MCF 10A (cell line): ENCODE results near the gene TTC7B. TPM values are rescaled to one million over a fixed set of nuclear protein-coding genes. Genes with fewer than 3 reads are reported as not detected.

Experiments
- BruUV-seq: library from RNA; stranded (reverse); fragments of 400-500 nt; replicated peaks from 2 replicates; lab custom pipeline; 2021; lab: Mats Ljungman, UMichigan
- CTCF ChIA-PET: fragments of 300-600 bp; sonication (Branson Sonifier 250); formaldehyde crosslinking; extraction: SDS; loops from one replicate; lab custom pipeline; 2021; ENCODE audit warnings: antibody characterized with exemption, inconsistent platforms; lab: Yijun Ruan, JAX
- POLR2A ChIA-PET: fragments of 300-600, 350-650 bp; sonication (Branson Sonifier 250); formaldehyde crosslinking; extraction: SDS; loops from one replicate; lab custom pipeline; 2020; ENCODE audit warnings: antibody characterized with exemption, inconsistent platforms; lab: Yijun Ruan, JAX
- DNase-seq: peaks from one replicate; pipeline ENCODE4 v3.0.0-alpha.2; 2018; ENCODE audit not compliant: unreplicated experiment
- H3K27ac Mint-ChIP-seq: one replicate; pipeline ENCODE4 v1.8.0; 2022; ENCODE audit warnings: mild to moderate bottlenecking, low read depth, mixed read lengths; ENCODE audit not compliant: unreplicated experiment
- H3K27me3 Mint-ChIP-seq: one replicate; pipeline ENCODE4 v1.8.0; 2022; ENCODE audit warnings: mixed read lengths; ENCODE audit not compliant: insufficient read depth, unreplicated experiment
- H3K36me3 Mint-ChIP-seq: one replicate; pipeline ENCODE4 v1.8.0; 2022; ENCODE audit warnings: mild to moderate bottlenecking, moderate library complexity, mixed read lengths; ENCODE audit not compliant: insufficient read depth, unreplicated experiment
- H3K4me1 Mint-ChIP-seq: one replicate; pipeline ENCODE4 v1.8.0; 2022; ENCODE audit warnings: mixed read lengths; ENCODE audit not compliant: insufficient read depth, unreplicated experiment
- H3K4me3 Mint-ChIP-seq: one replicate; pipeline ENCODE4 v1.8.0; 2022; ENCODE audit warnings: mild to moderate bottlenecking, moderate library complexity, mixed read lengths; ENCODE audit not compliant: unreplicated experiment
- H3K9me3 Mint-ChIP-seq: one replicate; pipeline ENCODE4 v1.8.0; 2022; ENCODE audit warnings: mixed read lengths; ENCODE audit not compliant: unreplicated experiment
- intact Hi-C: fragments of 100-400 bp; cut with micrococcal nuclease; formaldehyde crosslinking; loops from 2 replicates; pipeline ENCODE4 v1.14.1; 2022
- total RNA-seq: library from RNA; stranded (reverse); gene quantifications from 2 replicates; pipeline ENCODE4 v1.2.3, GENCODE V29; 2022
- TF ChIP-seq, protein P1 (sequence below): fragments of 200-600 bp; IDR thresholded peaks from one replicate; pipeline ENCODE4 v1.8.0; 2022; ENCODE audit warnings: antibody characterized with exemption, mild to moderate bottlenecking; ENCODE audit not compliant: unreplicated experiment

Gene TTC7B
- total RNA-seq, 1 experiment from 2014 or later, result 31.1 TPM

DNA sequence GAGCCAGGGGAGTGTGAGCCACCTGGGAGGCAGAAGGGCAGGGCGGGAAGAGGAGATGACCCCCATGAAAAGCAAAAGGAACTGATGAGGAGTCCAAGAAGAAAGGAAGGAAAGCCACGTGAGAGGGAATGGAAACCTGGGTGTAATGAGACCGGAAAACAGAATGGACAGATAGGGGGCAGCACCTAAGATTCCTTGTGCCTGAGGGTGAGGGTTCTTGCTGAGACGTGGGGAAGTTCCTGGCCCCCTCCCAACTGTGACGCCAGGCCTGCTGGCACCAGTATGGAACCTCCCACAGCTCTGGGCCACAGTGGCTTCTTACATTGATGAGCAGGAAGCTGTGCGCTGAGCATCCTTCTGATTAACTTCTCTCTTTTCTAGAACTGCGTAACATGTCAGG, 30.8 kb downstream of the TTC7B start:
- no peaks in the 10 kb centered on the region for H3K9me3 Mint-ChIP-seq
- DNase-seq, result peak; percentile 45
- no peak overlapping the region for H3K27ac Mint-ChIP-seq
- ChIA-PET POLR2A (interaction anchor here (0.6 kb wide), 1 partner anchor 293 kb away, joined by 3 read pairs; no protein-coding TSS in a partner anchor), CTCF (interaction anchor here (1.0 to 1.2 kb wide), 3 partner anchors 10 to 510 kb away, joined by 3 to 12 read pairs (median 4); no protein-coding TSS in a partner anchor)
- intact Hi-C loops, result no loop called here
- H3K4me1 Mint-ChIP-seq, result peaks cover 14% of the 10 kb centered on the region
- TF ChIP-seq, protein P1, sequence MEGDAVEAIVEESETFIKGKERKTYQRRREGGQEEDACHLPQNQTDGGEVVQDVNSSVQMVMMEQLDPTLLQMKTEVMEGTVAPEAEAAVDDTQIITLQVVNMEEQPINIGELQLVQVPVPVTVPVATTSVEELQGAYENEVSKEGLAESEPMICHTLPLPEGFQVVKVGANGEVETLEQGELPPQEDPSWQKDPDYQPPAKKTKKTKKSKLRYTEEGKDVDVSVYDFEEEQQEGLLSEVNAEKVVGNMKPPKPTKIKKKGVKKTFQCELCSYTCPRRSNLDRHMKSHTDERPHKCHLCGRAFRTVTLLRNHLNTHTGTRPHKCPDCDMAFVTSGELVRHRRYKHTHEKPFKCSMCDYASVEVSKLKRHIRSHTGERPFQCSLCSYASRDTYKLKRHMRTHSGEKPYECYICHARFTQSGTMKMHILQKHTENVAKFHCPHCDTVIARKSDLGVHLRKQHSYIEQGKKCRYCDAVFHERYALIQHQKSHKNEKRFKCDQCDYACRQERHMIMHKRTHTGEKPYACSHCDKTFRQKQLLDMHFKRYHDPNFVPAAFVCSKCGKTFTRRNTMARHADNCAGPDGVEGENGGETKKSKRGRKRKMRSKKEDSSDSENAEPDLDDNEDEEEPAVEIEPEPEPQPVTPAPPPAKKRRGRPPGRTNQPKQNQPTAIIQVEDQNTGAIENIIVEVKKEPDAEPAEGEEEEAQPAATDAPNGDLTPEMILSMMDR, result no peak
- no peak overlapping the region for H3K4me3 Mint-ChIP-seq
- no peaks in the 10 kb centered on the region for H3K27me3 Mint-ChIP-seq
- peaks cover 4% of the 10 kb centered on the region for H3K36me3 Mint-ChIP-seq
- no TSS peak for BruUV-seq

DNA sequence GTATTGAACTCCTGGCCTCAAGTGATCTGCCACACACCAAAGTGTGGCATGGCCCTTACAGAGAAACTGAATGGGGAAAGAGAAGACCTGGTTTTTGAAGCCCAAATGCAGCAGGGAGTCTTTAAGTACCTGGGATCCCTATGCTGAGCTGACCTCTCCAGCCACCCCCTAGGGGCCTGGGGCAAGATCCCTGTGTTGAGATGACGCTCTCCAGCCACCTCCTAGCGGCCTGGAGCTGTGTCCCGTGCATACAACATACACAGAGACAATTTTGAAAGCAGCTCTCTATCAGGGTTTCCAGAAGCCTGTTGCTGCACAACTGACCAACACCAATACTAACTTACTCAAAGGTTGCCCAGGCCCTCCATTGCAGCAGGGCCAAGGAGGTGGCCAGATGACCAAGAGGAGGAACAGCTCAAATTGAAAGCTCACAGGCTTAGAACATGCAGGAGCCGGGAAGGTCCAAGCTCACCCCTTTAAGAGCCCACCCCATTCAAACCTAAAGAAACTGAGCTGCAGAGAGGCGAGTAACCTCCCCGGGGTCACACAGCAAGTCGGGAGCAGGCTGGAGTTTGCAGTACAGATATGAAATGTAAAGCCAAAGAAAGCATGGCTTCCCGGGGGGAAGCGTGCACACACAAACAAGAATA, 31.5 kb downstream of the TTC7B start:
- POLR2A ChIA-PET, result no interaction called here
- no TSS peak for BruUV-seq
- intact Hi-C loops, result no loop called here
- TF ChIP-seq, protein P1, result no peak
- Mint-ChIP-seq H3K27me3 (no peaks in the 10 kb centered on the region), H3K27ac (no peak overlapping the region), H3K4me3 (no peak overlapping the region), H3K36me3 (peaks cover 5% of the 10 kb centered on the region), H3K4me1 (peaks cover 20% of the 10 kb centered on the region), H3K9me3 (no peaks in the 10 kb centered on the region)
- no peak for DNase-seq
- CTCF ChIA-PET, result interaction anchor here (0.8 to 1.3 kb wide), 4 partner anchors 11 to 35 kb away, joined by 4 to 12 read pairs (median 5); no protein-coding TSS in a partner anchor

DNA sequence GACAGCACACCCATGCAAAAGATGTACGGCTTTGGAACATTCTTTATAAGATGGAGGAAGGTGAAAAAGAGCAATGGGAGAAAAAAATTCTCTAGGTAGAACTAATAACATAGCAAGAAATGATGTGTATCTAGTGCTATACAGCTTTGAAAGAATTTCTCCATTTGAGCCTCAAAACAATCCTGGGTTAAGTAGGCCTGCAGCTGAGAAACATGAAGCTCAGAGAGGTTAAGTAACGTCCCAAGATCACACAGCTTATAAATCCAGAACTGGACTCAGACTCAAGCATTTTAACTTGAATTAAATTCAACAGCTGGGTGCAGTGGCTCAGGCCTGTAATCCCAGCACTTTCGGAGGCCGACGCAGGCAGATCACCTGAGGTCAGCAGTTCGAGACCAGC, 32.9 kb downstream of the TTC7B start:
- ChIA-PET POLR2A (no interaction called here), CTCF (interaction anchor here (0.6 to 1.4 kb wide), 6 partner anchors 12 to 1757 kb away, joined by 3 to 5 read pairs (median 4); no protein-coding TSS in a partner anchor)
- TF ChIP-seq, protein P1, result no peak
- no TSS peak for BruUV-seq
- H3K4me1 Mint-ChIP-seq, result peaks cover 20% of the 10 kb centered on the region
- no peak overlapping the region for H3K4me3 Mint-ChIP-seq
- H3K9me3 Mint-ChIP-seq, result no peaks in the 10 kb centered on the region
- intact Hi-C loops, result no loop called here
- DNase-seq, result no peak
- peaks cover 5% of the 10 kb centered on the region for H3K36me3 Mint-ChIP-seq
- H3K27ac Mint-ChIP-seq, result no peak overlapping the region
- no peaks in the 10 kb centered on the region for H3K27me3 Mint-ChIP-seq

DNA sequence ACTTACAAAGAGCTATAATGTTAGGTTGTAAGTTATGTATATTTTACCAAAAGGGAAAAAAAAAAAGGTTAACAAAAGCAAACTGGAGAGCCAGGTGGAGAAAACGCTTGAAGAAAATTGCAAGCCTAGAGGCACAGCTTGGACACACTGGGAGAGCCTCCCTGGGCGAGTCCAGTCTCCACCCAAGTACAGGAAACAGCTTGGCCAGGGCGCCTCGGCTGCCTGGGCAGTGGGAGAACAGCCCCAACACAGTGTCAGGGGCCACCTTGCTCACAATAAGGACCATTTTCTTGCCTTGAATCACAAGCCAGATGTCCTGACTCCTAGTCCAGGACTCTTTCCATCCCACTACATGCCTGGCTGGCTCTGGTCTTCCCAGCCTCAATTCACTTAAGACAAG, 33.3 kb downstream of the TTC7B start:
- H3K4me1 Mint-ChIP-seq, result peaks cover 20% of the 10 kb centered on the region
- no peak overlapping the region for H3K4me3 Mint-ChIP-seq
- H3K9me3 Mint-ChIP-seq, result no peaks in the 10 kb centered on the region
- ChIA-PET CTCF (interaction anchor here (0.6 to 1.4 kb wide), 6 partner anchors 22 to 1756 kb away, joined by 3 to 4 read pairs (median 4); no protein-coding TSS in a partner anchor), POLR2A (interaction anchor here (0.8 kb wide), 1 partner anchor 12 kb away, joined by 3 read pairs; no protein-coding TSS in a partner anchor)
- intact Hi-C loops, result no loop called here
- no peak for DNase-seq
- no peak overlapping the region for H3K27ac Mint-ChIP-seq
- no TSS peak for BruUV-seq
- TF ChIP-seq, protein P1, result no peak
- no peaks in the 10 kb centered on the region for H3K27me3 Mint-ChIP-seq
- peaks cover 5% of the 10 kb centered on the region for H3K36me3 Mint-ChIP-seq
